NCI-H510A treated with DMSO at 0.1 percent for 48 hours (cell line): ENCODE data around the gene MCM3.

Experiments used
- DNase-seq: peaks from one replicate; lab custom pipeline; 2025; lab: John Stamatoyannopoulos, UW

Gene MCM3

DNA sequence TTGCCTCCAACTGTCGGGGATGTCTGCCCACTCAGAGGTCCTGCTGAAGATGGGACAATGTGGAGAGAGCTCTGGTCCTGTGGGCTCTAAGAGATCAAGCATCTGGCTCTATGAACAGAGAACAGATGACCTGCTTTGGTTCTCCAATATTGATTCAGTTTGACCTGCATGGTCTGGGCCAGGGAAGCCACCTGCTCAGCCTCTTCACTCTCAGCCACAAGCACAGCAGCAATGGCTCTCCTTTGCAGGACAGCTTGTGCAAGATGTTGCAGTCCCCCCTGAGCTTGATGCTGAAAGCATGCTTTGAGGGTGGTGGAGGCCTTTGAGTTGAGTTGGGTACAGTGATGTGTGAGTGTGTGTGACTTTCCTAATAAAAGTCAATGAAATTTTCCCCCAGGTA lies 18.6 kb upstream of the MCM3 start:
- DNase-seq = no peak

DNA sequence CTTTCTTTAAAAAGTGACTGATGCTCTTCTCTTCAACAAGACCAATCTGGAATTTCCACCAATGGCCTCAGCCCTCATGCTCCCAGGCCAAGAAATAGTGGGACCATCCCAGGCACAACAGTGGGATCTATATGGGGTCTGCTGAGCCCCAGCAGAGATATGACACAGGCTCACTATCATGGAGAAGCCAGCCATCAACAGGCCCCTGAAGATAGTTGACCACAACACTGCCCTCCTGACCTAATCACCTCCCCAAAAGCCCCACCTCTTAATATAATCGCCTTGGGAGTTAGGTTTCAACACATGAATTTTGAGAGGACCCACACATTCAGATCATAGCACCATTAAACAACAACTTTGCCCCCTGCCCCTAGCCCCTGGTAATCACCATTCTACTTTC lies 16.8 kb upstream of the MCM3 start:
- DNase-seq = no peak

DNA sequence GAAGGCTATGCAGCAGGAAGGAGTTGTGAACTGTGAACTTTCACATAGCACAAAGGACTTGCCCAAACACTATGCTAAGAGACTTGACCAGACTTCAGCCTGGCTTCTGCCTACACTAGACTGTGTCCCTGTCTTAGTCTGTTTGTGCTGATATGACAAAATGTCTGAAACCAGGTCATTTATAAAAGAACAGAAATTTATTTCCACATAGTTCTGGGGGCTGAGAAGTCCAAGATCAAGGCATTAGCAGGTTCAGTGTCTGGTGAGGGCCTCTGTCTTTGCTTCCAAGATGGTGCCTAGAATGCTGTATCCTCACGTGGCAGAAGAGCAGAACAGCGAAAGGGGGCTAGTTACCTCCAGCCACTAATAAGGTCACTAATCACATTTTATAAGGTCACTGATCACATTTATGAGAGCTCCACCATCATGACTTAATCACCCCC lies 16.0 kb upstream of the MCM3 start:
- no peak for DNase-seq

DNA sequence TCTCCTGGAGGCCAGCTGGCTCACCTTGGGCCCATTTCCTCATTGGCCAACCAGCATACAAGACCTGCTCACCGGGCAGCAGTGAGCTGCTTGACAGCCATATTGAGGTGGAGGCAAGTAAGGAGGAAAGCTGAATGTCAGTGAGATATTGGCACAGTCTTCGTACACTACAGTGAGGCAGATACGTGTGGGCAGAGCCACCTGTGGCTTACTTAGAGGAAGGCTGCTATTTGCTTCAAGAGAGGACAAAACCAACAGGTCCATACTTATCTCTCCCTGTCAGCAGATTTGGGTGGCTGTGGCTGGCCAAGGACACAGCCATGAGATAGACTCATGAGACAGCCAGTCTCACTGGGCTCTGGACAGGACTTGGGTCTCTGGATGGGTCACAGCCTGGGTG lies 15.1 kb upstream of the MCM3 start:
- no peak for DNase-seq

DNA sequence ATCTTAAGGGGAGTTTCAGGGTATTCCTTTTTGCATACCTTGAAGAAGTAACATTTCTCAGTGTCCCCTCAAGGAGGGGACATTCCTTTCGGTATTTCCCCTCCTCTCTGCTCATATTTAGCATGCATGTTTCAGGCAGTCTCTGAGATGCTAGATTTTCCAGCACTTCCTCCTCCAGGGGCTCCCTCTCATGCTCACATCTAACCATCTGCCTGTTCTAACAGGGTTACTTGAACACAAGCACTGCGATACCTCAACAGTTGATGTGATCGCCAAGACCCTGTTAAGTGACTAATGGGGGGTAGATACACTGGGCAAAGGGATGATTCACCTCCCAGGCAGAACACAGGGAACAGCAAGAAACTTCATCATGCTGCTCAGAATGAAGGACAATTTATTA lies 12.9 kb upstream of the MCM3 start:
- DNase-seq = no peak

DNA sequence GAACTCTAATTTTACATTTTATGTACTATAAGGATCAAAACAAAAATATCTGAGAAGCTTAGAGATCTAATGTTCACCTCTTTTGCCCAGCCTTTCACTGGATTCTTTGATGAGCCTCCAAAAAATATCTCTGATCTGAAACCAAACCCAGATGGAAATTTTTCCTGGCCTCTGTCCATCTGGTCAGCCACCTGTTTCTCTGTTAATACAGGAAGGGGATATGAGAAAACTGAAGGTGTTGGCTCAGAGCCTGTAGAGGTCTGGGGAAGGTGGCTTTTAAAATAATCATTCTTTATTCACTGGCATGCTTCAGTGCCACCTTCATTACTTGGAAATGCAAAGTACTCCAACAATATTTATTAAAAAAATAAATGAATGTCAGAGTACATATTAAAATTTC lies 8.5 kb upstream of the MCM3 start:
- DNase-seq = no peak

DNA sequence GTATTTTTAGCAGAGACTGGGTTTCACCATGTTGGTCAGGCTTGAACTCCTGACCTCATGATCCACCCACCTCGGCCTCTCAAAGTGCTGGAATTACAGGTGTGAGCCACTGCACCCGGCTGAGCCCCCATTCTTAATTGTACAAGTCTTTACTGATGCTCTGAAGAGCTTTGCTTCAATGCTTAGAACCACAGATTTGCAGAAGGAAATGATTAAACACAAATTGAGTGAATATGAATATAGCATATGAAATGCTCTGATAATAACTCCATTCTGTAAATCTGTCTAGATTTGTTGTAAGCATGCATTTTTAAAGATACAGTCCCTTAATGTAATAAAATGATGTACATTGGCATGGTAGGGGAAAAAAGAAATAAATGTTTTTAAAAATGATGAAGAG lies 4.3 kb upstream of the MCM3 start:
- no peak for DNase-seq

DNA sequence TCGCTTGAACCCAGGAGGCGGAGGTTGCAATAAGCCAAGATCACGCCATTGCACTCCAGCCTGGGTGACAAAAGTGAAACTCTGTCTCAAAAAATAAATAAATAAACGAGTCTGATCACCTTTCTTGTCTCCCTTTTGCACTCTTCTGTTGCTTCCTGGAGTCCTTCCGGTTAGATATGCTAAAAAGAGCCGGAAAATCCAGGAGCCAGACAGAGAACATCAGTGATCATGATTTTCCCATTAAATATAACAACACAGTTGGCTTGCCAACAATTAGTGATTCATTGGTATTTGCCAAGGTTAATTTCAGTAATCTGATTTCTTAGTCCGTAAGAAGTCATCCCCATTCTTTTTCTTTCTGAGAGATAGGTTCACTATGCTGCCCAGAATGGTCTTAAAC lies 3.7 kb upstream of the MCM3 start:
- DNase-seq = no peak

DNA sequence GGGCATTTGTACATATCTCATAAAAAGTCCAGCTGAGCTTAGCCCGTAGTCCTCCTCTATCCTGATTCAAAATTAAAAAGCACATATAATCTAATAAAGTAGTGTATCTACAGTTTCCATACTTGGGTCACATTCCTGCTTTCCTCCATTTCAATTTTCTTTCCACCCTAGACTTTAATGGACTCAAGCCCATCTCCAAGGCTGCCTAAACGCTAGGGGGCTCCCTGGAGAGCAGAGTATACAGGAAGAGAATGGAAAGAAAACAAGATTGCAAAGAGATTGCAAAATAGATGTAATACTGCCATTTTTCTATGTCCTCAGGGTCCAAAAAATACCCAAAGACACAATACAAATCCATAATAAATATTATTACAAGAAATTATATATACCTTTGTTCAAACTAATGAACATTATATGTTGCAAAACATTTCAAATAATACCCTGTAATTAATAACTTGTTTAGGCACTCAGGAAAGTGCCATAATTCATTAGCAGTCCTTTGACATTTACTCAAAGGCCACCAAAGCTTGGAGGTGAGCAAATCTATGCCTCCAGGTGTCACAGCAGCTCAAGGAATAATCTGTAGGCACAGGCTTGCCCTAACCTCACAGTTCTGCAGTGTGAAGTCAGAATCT lies 2.4 kb upstream of the MCM3 start:
- peak; percentile 94 for DNase-seq

DNA sequence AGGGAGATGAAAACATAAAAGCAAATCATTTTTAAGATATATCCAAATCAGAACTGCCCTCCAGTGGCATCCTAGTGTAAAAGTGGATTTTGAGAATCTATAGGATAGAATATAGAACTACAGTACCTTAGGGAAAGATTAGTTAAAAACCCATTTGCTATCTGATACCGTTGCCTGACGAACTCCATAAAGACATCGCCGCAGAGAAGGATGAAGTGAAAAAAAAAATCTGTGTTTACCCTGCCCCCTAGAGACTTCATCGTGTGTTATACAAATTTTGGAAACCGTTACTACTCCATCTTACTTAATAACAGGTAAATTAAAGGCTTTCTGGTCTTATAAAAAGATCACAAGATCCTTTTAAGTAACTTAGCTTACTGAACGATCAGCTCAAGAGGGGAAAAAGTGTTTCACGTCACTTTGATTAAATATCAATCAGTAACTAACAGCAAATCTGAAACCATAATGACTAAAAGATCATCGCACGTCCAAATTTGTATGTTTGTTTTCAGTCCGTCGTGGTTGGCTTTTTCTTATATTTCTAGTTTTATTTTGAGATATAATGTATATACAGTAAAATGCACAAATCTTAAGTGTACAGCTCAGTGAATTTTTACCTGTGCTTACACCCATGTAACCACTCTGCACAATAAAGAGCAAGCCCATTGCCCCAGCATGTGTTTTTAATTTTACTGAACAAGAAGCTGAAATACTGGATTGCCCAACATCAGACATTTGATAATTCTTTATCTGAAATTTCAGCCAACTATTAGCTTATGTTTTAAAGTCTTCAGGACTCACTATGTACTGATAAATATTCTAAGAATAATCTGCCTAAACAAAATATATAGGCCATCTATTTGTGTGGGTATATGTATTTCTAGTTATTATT lies 881 bp upstream of the MCM3 start:
- peak; percentile 97 for DNase-seq

DNA sequence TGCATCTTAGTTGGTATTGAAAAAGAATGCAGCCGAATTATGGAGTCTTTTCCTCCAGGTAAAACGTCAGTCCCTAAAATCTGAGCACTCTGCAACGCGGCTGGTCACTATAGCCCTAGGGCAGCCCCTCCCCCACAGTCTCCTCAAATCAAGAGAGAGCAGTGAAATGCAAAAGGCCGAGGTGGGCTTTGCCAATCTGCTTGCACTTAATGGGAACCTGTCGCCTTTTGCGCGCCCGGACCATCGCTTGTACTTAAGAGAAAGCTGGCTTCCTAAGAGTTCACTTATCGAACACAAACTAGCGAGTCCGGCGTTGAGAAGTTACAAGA lies 447 bp downstream of the MCM3 start:
- peak; percentile 93 for DNase-seq

DNA sequence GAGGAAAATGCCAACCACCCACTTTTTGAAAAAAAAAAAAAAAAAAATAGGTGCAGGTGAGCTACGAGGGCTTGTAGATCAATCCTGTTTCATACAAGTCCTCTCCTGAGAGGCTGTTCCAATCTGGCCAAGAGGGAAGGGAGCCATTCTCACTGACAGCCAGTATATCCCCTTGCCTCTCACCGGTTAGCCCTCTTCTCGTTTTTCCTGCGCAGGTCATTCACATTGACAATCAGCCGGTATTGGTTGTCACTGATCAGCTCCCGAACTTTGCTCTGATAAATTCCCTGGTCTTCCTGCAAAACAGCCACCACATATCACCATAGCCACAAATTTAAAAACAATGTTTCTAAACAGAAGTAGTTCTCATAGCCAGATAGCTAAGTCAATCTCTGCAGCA lies 1.4 kb downstream of the MCM3 start:
- DNase-seq = no peak

DNA sequence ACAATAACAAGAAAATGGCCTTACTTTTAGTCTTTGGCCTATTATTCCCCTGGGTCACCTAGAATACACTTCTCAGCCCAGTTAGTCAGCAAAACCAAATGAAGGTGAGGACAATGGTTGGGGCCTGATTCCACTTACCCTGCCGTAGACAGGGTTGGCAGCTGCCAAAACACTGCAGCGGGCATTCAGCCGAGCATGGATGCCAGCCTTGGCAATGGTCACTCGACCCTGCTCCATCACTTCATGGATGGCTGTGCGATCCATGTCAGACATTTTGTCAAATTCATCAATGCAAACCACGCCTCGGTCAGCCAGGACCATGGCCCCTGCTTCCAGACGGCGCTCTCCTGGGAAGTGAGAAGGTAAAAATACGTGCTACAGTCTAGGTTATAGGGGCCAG lies 8.4 kb downstream of the MCM3 start:
- DNase-seq = no peak

DNA sequence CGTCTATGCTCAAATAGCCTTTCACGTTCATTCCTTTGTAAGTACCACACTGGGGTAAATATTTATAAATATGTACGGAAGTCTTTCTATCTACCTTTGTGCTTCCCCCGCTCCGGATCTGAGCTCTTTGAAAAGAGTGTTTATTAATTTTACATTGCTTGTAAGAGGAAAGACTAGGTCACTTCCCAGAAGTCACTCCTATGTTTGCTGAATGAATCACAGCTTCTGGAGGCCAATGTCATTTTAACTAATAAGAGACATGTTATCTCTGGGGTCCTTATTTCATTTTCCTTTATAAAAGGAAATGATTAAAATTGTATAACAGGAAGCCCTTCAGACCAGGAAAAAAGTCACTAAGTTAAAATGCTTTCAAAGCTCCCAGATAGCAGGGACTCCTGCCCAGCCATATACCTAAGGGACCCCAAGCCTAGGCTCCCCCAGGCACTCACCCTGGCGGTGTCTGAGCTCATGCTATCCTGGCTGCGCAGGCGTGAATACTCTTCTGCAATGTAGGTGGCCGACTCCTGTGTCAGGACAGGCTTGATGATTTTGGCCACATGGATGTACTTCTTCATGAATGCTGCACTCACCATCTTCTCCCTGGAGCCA lies 12.6 kb downstream of the MCM3 start:
- no peak for DNase-seq

DNA sequence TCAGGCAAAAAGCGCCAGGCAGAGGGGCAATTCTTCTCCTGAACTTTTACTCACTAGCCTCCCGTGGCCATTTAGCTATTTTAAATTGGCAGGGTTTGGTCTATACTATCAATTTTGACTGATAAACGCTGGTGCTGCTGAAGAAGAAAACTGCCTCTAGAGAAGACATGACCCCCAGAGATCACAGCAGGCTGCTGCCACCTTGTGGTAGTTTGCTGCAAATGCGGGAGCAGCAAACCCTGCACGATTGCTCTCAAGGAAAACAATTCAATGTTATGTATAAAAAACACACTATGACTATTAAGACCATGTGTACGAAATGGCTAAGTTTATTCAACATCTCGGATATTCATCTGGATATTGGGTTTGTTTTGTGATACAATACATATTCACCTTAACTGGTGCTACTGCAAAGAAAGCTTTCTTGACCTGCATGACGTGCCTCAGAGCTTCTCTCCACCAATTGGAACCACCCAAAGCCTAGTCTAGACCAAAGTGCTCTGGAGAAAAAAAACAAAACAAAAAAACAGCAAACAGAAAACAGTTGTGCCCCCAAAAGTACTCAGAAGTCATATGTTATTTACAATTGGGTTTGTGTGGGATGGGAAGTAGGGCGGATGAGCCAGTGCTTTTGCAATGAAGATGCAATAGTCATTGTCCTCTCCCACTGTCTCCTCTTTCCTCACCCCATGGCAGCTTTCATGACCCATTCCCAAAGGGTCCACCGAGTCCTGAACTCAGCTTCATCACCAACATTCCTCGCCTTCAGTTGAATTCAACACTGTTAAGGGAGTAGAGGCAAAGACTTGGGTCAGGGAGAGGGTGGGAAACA lies 20.6 kb downstream of the MCM3 start:
- peak; percentile 91 for DNase-seq

DNA sequence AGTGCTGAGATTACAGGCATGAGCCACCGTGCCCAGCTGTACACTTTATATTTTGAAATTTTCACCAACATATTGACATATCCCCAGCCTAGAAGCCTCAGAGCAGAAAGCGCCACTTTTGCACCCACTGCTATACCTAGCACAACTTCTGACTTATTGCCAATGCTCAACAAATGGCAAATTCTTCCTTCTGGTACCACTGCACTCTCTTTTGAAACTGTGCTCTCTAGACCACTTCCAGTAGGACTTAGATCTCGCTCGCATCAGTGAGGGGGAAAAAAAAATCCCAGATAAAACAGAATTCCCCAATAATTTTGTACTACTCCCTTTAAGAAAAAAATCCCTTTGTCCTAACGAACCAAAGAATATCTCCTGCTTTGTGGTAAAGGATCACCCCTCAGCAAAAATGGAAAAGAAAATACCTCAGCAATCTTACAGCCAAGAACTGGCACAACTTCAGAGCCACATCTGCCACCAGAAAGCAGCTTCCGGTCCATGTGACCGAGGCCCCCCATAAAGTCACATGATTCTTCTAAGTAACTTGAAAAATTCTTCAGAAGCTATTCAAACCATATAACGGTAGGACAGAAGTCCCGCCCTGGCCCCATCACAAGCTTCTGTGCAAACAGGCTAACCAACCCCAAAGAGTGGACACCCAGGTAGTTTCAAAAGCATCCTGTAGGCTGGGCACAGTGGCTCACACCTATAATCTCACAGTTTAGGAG lies 21.8 kb downstream of the MCM3 start:
- no peak for DNase-seq

DNA sequence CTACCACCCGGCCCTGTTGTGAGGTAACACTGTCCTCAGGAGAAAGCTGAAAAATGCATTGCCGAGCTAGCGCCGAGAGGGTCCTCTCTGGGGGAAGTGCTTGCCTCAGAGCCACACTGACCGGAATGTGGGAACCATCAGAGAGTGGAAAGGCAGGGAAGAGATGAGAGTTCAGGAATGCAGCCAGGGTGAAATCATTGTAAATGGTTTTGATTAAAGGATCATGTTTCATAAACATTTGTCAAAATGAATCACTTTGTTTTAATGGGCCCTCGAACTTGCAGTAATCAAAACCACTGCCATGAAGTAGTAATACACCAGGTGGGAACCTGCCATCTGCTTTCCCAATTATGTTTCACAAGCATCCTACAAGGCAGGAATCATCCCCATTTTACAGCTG lies 23.3 kb downstream of the MCM3 start:
- no peak for DNase-seq

DNA sequence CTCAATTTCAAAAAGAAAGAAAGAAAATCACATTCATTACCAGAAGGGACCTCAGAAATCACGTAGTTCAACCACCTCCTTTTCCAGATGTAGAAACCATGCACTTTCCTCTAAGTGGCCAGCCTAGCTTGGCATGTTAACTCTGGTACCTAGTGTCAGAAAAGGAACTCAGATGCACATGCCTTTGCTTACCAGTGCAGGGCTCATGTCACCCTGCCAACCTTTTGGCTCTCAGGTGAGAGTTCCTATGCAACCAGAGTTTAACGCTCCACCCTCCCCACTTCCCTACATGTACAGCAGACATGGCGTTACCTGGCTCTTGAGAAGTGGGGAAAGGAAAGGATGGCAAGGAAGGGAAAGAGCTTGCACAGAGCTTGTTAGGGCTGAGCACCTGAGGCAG lies 23.9 kb downstream of the MCM3 start:
- no peak for DNase-seq

DNA sequence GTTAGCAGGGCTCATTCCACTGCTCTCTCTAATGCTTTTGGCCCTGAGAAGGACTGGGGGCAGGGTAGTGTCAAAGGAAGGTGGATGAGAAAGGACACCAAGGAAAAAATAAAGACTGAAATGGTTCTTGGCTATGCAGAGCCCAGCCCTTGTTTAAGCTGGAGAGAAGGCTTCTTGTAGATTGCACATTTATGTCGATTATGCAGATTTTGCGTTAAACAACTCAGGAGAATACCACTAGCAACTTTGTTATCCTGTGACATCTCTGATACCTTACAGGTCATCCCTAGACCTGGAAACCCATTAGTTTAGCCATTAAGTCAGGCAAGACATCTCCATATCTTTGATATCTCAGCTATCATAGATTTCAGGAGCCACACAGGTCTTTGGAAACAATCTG lies 29.1 kb downstream of the MCM3 start:
- DNase-seq = no peak

DNA sequence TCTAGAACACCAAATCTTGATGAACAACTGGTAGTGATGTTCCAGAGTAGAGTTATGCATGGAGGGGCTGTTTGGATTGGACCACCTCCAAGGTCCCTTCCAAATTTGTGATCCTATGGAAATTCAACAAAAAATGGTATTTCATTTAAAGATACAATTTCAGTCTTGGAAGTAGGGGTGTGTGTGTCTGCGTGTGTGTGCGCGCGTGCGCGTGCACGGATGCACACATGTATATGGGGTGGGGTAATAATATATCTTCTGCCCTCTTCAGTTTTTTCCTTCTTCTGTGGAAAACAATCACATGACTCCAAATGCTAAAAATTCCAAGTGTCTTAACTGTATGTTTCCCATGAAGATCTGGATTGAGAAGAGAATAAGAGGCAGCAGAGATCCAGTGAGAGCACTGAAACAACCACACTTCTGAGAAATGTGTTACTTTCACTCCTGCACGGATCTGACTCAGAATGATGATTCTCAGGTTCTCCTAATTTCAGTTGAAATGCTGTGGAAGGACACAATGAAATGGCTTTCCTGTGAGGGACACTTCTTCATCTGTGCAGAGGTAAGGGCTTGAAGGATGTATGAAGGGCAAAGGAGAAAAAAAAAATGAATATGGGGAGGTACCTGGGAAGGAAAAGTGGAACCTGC lies 29.7 kb downstream of the MCM3 start:
- DNase-seq = no peak

DNA sequence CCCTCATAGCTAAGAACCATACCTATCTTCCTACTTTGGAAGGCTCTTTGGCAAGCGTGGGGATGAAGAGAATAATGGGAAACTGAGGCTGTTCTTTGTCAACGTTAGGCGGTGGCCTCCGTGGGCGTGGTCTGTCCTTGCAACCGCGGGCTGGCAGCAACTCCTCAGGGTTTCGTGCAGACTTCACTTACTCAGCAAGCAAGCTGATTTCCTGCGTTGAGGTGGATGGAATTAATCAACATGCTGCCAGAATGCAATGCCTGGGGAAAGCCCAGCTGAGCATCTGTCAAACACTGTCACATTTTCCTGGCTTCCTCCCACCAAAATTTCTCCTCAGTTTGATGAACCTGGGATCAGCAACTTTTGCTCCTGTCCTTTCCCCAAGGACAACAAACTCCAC lies 31.0 kb downstream of the MCM3 start:
- DNase-seq = no peak
